Measurements from ENCODE around the gene CHPT1. TPM values are rescaled to one million over a fixed set of nuclear protein-coding genes. Genes with fewer than 3 reads are reported as not detected.
"Not testable (repeated sequence)": the region's sequence is repeated elsewhere in the genome, so short reads cannot be mapped to it uniquely, and the experiment has no call there.

Gene CHPT1
- total RNA-seq, 2 donors from 2014 or later = 3.9 to 14.8 TPM

- no peak overlapping the region for H3K27ac Mint-ChIP-seq
- no peaks in the 10 kb centered on the region for H3K9me3 Mint-ChIP-seq
- H3K36me3 Mint-ChIP-seq = no peaks in the 10 kb centered on the region
- no peak for ATAC-seq
- DNase-seq (ENCODE audit: low spot score in 2 of 2) = no peak
Observed at GRCh38 chr12:101675555-101675954, 21.9 kb upstream of the CHPT1 start.

- not testable (repeated sequence) for DNase-seq (ENCODE audit: low spot score in 2 of 2); H3K36me3 Mint-ChIP-seq; ATAC-seq; H3K27ac Mint-ChIP-seq; H3K9me3 Mint-ChIP-seq
Observed at GRCh38 chr12:101676497-101676896, 20.9 kb upstream of the CHPT1 start.

GRCh38 chr12:101678081-101678480, 19.4 kb upstream of the CHPT1 start:
- H3K27ac Mint-ChIP-seq = no peak overlapping the region
- H3K9me3 Mint-ChIP-seq = no peaks in the 10 kb centered on the region
- no peak for ATAC-seq
- DNase-seq (ENCODE audit: low spot score in 2 of 2) = no peak
- H3K36me3 Mint-ChIP-seq = no peaks in the 10 kb centered on the region

GRCh38 chr12:101680240-101680639, 17.2 kb upstream of the CHPT1 start:
- Mint-ChIP-seq H3K9me3 (no peaks in the 10 kb centered on the region), H3K36me3 (no peaks in the 10 kb centered on the region), H3K27ac (no peak overlapping the region)
- DNase-seq (ENCODE audit: low spot score in 2 of 2) (no peak), ATAC-seq (no peak)

- DNase-seq (ENCODE audit: low spot score in 2 of 2) (no peak), ATAC-seq (no peak)
- H3K36me3 Mint-ChIP-seq = no peaks in the 10 kb centered on the region
- no peaks in the 10 kb centered on the region for H3K9me3 Mint-ChIP-seq
- H3K27ac Mint-ChIP-seq = no peak overlapping the region
Observed at GRCh38 chr12:101680647-101681046, 16.8 kb upstream of the CHPT1 start.

- H3K9me3 Mint-ChIP-seq; H3K27ac Mint-ChIP-seq; DNase-seq (ENCODE audit: low spot score in 2 of 2); ATAC-seq; H3K36me3 Mint-ChIP-seq: not testable (repeated sequence)
Observed at GRCh38 chr12:101681627-101682026, 15.8 kb upstream of the CHPT1 start.

- Mint-ChIP-seq H3K27ac (no peak overlapping the region), H3K36me3 (no peaks in the 10 kb centered on the region), H3K9me3 (no peaks in the 10 kb centered on the region)
- DNase-seq (ENCODE audit: low spot score in 2 of 2) = no peak
- ATAC-seq = no peak
Observed at GRCh38 chr12:101685092-101685491, 12.3 kb upstream of the CHPT1 start.

GRCh38 chr12:101686176-101686575, 11.3 kb upstream of the CHPT1 start:
- no peak for DNase-seq (ENCODE audit: low spot score in 2 of 2)
- ATAC-seq = no peak
- no peak overlapping the region for H3K27ac Mint-ChIP-seq
- H3K9me3 Mint-ChIP-seq = no peaks in the 10 kb centered on the region
- H3K36me3 Mint-ChIP-seq = no peaks in the 10 kb centered on the region

GRCh38 chr12:101690544-101691098, 6.8 kb upstream of the CHPT1 start:
- Mint-ChIP-seq H3K9me3 (no peaks in the 10 kb centered on the region), H3K36me3 (no peaks in the 10 kb centered on the region), H3K27ac (no peak overlapping the region)

GRCh38 chr12:101691503-101692096, 5.8 kb upstream of the CHPT1 start:
- DNase-seq (ENCODE audit: low spot score in 2 of 2) (no peak), ATAC-seq (no peak)
- H3K36me3 Mint-ChIP-seq = peaks cover 0 to 3% of the 10 kb centered on the region in 2 donors
- H3K27ac Mint-ChIP-seq = no peak overlapping the region
- H3K9me3 Mint-ChIP-seq = no peaks in the 10 kb centered on the region

More at GRCh38 chr12:101690544-101691098, 6.8 kb upstream of the CHPT1 start:
- DNase-seq (ENCODE audit: low spot score in 2 of 2) (no peak), ATAC-seq (no peak)

GRCh38 chr12:101694297-101694848, 3.1 kb upstream of the CHPT1 start:
- Mint-ChIP-seq H3K36me3 (peaks cover 6 to 10% of the 10 kb centered on the region in 2 donors), H3K27ac (no peak overlapping the region), H3K9me3 (no peaks in the 10 kb centered on the region)
- DNase-seq (ENCODE audit: low spot score in 2 of 2) = no peak
- no peak for ATAC-seq

- H3K9me3 Mint-ChIP-seq = no peaks in the 10 kb centered on the region
- peaks cover 6 to 10% of the 10 kb centered on the region in 2 donors for H3K36me3 Mint-ChIP-seq
- DNase-seq (ENCODE audit: low spot score in 2 of 2) (no peak), ATAC-seq (no peak)
- no peak overlapping the region for H3K27ac Mint-ChIP-seq
Observed at GRCh38 chr12:101694986-101695385, 2.5 kb upstream of the CHPT1 start.

GRCh38 chr12:101695706-101696105, 1.7 kb upstream of the CHPT1 start:
- H3K9me3 Mint-ChIP-seq = no peaks in the 10 kb centered on the region
- ATAC-seq (peak in 1 of 2 donors; percentile 32), DNase-seq (ENCODE audit: low spot score in 2 of 2) (no peak)
- peaks cover 6 to 10% of the 10 kb centered on the region in 2 donors for H3K36me3 Mint-ChIP-seq
- no peak overlapping the region for H3K27ac Mint-ChIP-seq

- Mint-ChIP-seq H3K9me3 (no peaks in the 10 kb centered on the region), H3K27ac (peak overlapping the region in 1 of 2 donors; percentile 80), H3K36me3 (peaks cover 6 to 10% of the 10 kb centered on the region in 2 donors)
- DNase-seq (ENCODE audit: low spot score in 2 of 2) = no peak
- no peak for ATAC-seq
Observed at GRCh38 chr12:101696251-101697196, 916 bp upstream of the CHPT1 start.

- DNase-seq (ENCODE audit: low spot score in 2 of 2) (peak; percentile 24 to 60), ATAC-seq (peak; percentile 27 to 44)
- Mint-ChIP-seq H3K36me3 (peaks cover 6 to 10% of the 10 kb centered on the region in 2 donors), H3K27ac (peak overlapping the region; percentile 79 to 86), H3K9me3 (no peaks in the 10 kb centered on the region)
Observed at GRCh38 chr12:101697930-101698799, 725 bp downstream of the CHPT1 start.

- Mint-ChIP-seq H3K36me3 (peaks cover 6 to 10% of the 10 kb centered on the region in 2 donors), H3K27ac (peak overlapping the region; percentile 33 to 79), H3K9me3 (no peaks in the 10 kb centered on the region)
- ATAC-seq (no peak), DNase-seq (ENCODE audit: low spot score in 2 of 2) (no peak)
Observed at GRCh38 chr12:101698800-101699347, 1.4 kb downstream of the CHPT1 start.

All from activated naive CD4-positive, alpha-beta T cell treated with anti-CD3 and anti-CD28 coated beads, Interleukin-2, amount 50 U/mL, for 72 hours (primary cell).